Daoy (cell line): ENCODE data around the gene SSH3. TPM values are rescaled to one million over a fixed set of nuclear protein-coding genes. Genes with fewer than 3 reads are reported as not detected.

Source experiments
- DNase-seq: peaks from one replicate; pipeline ENCODE4 v3.0.0-alpha.2; 2015; ENCODE audit warnings: low read depth
- total RNA-seq: library from RNA; depleted of rRNA; stranded (reverse); fragments of >200 nt; shearing (Covaris generic); gene quantifications from 2 replicates; pipeline ENCODE4 v1.2.3, GENCODE V29; 2014

SSH3 gene
- total RNA-seq, 1 experiment from 2014 or later, result 2.9 TPM

GRCh38 chr11:67267188-67268080, 35.9 kb upstream of the SSH3 start:
- no peak for DNase-seq

GRCh38 chr11:67268081-67268961, 35.0 kb upstream of the SSH3 start:
- no peak for DNase-seq

- DNase-seq, result no peak
Measured at GRCh38 chr11:67268962-67269268, 34.4 kb upstream of the SSH3 start.

GRCh38 chr11:67269401-67270255, 33.7 kb upstream of the SSH3 start:
- no peak for DNase-seq

GRCh38 chr11:67270256-67271204, 32.8 kb upstream of the SSH3 start:
- DNase-seq, result no peak

GRCh38 chr11:67271205-67271540, 32.2 kb upstream of the SSH3 start:
- DNase-seq, result no peak

- DNase-seq, result no peak
Measured at GRCh38 chr11:67271541-67272284, 31.6 kb upstream of the SSH3 start.

- DNase-seq, result no peak
Measured at GRCh38 chr11:67272327-67273259, 30.7 kb upstream of the SSH3 start.

GRCh38 chr11:67273260-67273990, 29.9 kb upstream of the SSH3 start:
- DNase-seq, result no peak

- no peak for DNase-seq
Measured at GRCh38 chr11:67274768-67275605, 28.3 kb upstream of the SSH3 start.

- DNase-seq, result no peak
Measured at GRCh38 chr11:67275606-67276409, 27.5 kb upstream of the SSH3 start.

GRCh38 chr11:67276781-67277230, 26.5 kb upstream of the SSH3 start:
- peak; percentile 57 for DNase-seq

- peak; percentile 87 for DNase-seq
Measured at GRCh38 chr11:67277231-67277961, 25.9 kb upstream of the SSH3 start.

GRCh38 chr11:67278135-67278938, 25.0 kb upstream of the SSH3 start:
- no peak for DNase-seq
